ENCODE data around the gene BEND3. TPM values are rescaled to one million over a fixed set of nuclear protein-coding genes. Genes with fewer than 3 reads are reported as not detected.
"Not testable (repeated sequence)": the region's sequence is repeated elsewhere in the genome, so short reads cannot be mapped to it uniquely, and the experiment has no call there.

The BEND3 gene
- total RNA-seq (2014; rRNA removed; shearing (Covaris generic); ENCODE audit: low replicate concordance), result 6.2 and 7.7 TPM in 2 replicates

DNA sequence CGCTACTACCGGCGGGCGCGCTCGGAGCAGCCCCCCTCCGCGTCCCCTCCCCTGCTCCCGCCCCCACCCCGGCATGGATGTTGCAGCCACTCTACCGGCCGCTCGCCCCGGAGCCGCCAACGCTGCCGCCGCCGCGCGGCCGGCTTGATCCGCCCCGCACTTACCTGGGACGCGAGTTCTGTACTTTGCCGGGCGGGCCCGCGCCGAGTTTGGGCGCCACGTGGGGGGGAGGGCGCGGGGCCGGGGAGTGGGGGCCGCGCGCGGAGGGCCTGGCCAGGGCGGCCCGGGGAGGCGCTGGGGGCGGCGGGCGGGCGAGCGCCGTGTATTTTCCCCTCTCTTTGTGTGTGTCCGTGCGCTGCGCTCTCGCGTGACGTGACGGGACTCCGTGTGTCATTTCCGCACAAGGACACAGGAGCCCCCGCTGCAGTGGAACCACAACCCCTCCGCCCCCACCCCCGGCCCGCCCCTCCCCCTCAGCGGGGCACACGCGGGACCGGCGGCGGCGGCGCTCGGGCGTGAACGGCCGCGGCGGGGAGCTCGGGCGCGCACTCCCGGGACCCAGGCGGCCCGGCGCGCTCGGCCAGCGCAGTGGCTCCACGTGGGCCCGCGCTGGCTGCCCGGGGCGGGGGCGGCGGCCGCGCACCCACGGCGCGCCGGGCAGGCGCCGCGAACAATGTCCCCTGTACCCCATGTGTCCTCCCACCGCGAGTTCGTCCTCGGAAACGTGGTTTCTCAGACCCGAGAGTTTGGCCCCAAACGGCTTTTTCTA lies at the start of gene BEND3:
BEND3 (minus strand) TSS at position 590 of the 769 bp plus-strand sequence. CDS start 16,230 bp downstream, outside the sequence.
- Histone ChIP-seq H3K36me3 (ENCODE audit: insufficient read depth, low read length) (no peaks in the 10 kb centered on the region), H3K4me1 (ENCODE audit: low read length) (peaks cover 55% of the 10 kb centered on the region), H3K9me3 (ENCODE audit: low read length) (no peaks in the 10 kb centered on the region), H2AFZ (ENCODE audit: low read length) (peak within 1 kb of the TSS; percentile 86), H3K27ac (ENCODE audit: low read length) (peak within 1 kb of the TSS; percentile 95), H3K4me2 (ENCODE audit: low read depth, low read length, poor library complexity, severe bottlenecking) (peak within 1 kb of the TSS; percentile 98), H3K27me3 (ENCODE audit: low read length) (no peaks in the 10 kb centered on the region), H3K9me2 (replicated peaks; ENCODE audit: insufficient read depth, low read length) (no peaks in the 10 kb centered on the region), H3K79me2 (ENCODE audit: low read length) (peaks cover 30% of the 10 kb centered on the region), H4K20me1 (ENCODE audit: insufficient read depth, low read depth, low read length) (no peaks in the 10 kb centered on the region), H3K9ac (ENCODE audit: low read length) (peak within 1 kb of the TSS; percentile 93), H3K4me3 (ENCODE audit: low read length) (peak within 1 kb of the TSS; percentile 80)
- DNase-seq, result peak; percentile 78

DNA sequence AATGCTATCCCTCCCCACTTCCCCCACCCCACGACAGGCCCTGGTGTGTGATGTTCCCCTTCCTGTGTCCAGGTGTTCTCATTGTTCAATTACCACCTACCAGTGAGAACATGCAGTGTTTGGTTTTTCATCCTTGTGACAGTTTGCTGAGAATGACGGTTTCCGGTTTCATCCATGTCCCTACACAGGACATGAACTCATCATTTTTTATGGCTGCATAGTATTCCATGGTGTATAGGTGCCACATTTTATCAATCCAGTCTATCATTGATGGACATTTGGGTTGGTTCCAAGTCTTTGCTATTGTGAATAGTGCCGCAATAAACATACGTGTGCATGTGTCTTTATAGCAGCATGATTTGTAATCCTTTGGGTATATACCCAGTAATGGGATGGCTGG lies 49.0 kb upstream of the BEND3 start:
- H3K9me2 ChIP-seq (replicated peaks; ENCODE audit: insufficient read depth, low read length); H2AFZ ChIP-seq (ENCODE audit: low read length); H3K9ac ChIP-seq (ENCODE audit: low read length); H3K9me3 ChIP-seq (ENCODE audit: low read length); H3K4me2 ChIP-seq (ENCODE audit: low read depth, low read length, poor library complexity, severe bottlenecking); H3K36me3 ChIP-seq (ENCODE audit: insufficient read depth, low read length); H4K20me1 ChIP-seq (ENCODE audit: insufficient read depth, low read depth, low read length); DNase-seq; H3K27me3 ChIP-seq (ENCODE audit: low read length); H3K79me2 ChIP-seq (ENCODE audit: low read length); H3K27ac ChIP-seq (ENCODE audit: low read length); H3K4me3 ChIP-seq (ENCODE audit: low read length); H3K4me1 ChIP-seq (ENCODE audit: low read length): not testable (repeated sequence)

DNA sequence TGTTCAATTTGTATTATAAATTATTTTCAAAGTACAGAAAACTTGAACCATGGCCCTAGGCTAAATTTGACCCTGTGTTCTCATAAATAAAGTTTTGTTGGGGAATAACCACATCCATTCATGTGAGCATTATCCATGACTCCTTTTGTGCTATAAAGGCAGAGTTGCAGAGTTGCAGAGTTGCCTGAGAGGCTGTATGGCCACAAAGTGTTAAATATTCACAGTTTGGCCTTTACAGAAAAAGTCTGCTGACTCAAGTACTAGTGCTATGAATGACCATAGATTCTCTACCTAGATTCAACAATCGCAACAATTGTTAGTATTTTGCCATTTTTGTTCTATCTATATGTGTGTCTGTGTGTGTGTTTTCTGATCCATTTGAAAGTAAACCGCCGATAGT lies 46.2 kb upstream of the BEND3 start:
- Histone ChIP-seq H3K27ac (ENCODE audit: low read length) (no peak overlapping the region), H3K36me3 (ENCODE audit: insufficient read depth, low read length) (no peaks in the 10 kb centered on the region), H3K4me2 (ENCODE audit: low read depth, low read length, poor library complexity, severe bottlenecking) (no peak overlapping the region)

DNA sequence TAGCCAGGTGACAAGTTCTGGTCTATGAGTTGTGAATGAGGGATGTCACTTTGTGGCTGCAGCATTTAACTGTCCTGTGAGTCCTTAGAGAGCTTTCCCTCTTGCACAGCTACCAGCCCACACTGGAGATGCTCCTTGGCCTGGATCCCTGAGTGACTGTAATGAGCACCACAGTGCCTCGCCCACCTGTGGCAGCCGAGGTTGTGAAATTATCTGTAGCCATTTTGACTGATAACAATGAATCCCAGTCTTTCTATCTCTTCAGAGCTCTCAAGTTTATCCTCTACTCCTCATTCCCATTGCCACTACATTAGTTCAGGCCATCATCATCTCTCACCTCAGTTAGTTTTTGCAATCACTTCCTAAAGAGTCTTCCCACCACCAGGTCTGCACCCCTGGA lies 41.3 kb upstream of the BEND3 start:
- no peak for DNase-seq
- Histone ChIP-seq H3K27ac (ENCODE audit: low read length) (no peak overlapping the region), H3K79me2 (ENCODE audit: low read length) (no peaks in the 10 kb centered on the region), H3K36me3 (ENCODE audit: insufficient read depth, low read length) (no peaks in the 10 kb centered on the region), H3K4me2 (ENCODE audit: low read depth, low read length, poor library complexity, severe bottlenecking) (no peak overlapping the region), H3K9me2 (replicated peaks; ENCODE audit: insufficient read depth, low read length) (no peaks in the 10 kb centered on the region), H3K9me3 (ENCODE audit: low read length) (no peaks in the 10 kb centered on the region), H3K4me3 (ENCODE audit: low read length) (no peak overlapping the region), H3K4me1 (ENCODE audit: low read length) (peaks cover 14% of the 10 kb centered on the region), H3K9ac (ENCODE audit: low read length) (no peak overlapping the region), H4K20me1 (ENCODE audit: insufficient read depth, low read depth, low read length) (no peaks in the 10 kb centered on the region), H3K27me3 (ENCODE audit: low read length) (no peaks in the 10 kb centered on the region), H2AFZ (ENCODE audit: low read length) (no peak overlapping the region)

More for the DNA sequence above, 46.2 kb upstream of the BEND3 start:
- Histone ChIP-seq H3K27me3 (ENCODE audit: low read length) (no peaks in the 10 kb centered on the region), H3K9me2 (replicated peaks; ENCODE audit: insufficient read depth, low read length) (no peaks in the 10 kb centered on the region), H3K9ac (ENCODE audit: low read length) (no peak overlapping the region), H3K79me2 (ENCODE audit: low read length) (no peaks in the 10 kb centered on the region), H2AFZ (ENCODE audit: low read length) (no peak overlapping the region), H3K9me3 (ENCODE audit: low read length) (no peaks in the 10 kb centered on the region), H4K20me1 (ENCODE audit: insufficient read depth, low read depth, low read length) (no peaks in the 10 kb centered on the region), H3K4me3 (ENCODE audit: low read length) (no peak overlapping the region), H3K4me1 (ENCODE audit: low read length) (no peaks in the 10 kb centered on the region; the same call in 1 of the 2 replicates)
- no peak for DNase-seq

DNA sequence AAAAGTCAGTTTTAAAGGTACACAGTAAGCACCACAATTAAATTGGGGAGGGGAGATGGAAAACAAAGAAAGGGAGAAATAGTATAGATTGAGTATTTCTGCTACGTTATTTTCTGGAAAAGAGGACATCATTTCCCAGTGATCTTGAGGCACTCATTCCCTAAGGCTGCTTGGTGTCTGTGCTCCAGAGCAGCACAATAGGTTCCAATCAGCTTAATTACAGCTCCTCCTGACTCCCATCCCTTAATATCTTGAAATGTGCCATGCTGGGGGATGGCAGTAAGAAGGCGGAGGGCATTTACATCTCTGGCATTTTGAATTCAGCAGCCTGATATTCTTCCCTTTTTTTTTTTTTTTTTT lies 39.5 kb upstream of the BEND3 start:
- Histone ChIP-seq H4K20me1 (ENCODE audit: insufficient read depth, low read depth, low read length) (no peaks in the 10 kb centered on the region), H3K27ac (ENCODE audit: low read length) (no peak overlapping the region), H3K36me3 (ENCODE audit: insufficient read depth, low read length) (no peaks in the 10 kb centered on the region), H3K79me2 (ENCODE audit: low read length) (no peaks in the 10 kb centered on the region), H3K27me3 (ENCODE audit: low read length) (no peaks in the 10 kb centered on the region), H2AFZ (ENCODE audit: low read length) (no peak overlapping the region), H3K4me1 (ENCODE audit: low read length) (peaks cover 14% of the 10 kb centered on the region), H3K4me3 (ENCODE audit: low read length) (no peak overlapping the region), H3K9me2 (replicated peaks; ENCODE audit: insufficient read depth, low read length) (no peaks in the 10 kb centered on the region), H3K9ac (ENCODE audit: low read length) (no peak overlapping the region), H3K4me2 (ENCODE audit: low read depth, low read length, poor library complexity, severe bottlenecking) (no peak overlapping the region), H3K9me3 (ENCODE audit: low read length) (no peaks in the 10 kb centered on the region)
- no peak for DNase-seq

DNA sequence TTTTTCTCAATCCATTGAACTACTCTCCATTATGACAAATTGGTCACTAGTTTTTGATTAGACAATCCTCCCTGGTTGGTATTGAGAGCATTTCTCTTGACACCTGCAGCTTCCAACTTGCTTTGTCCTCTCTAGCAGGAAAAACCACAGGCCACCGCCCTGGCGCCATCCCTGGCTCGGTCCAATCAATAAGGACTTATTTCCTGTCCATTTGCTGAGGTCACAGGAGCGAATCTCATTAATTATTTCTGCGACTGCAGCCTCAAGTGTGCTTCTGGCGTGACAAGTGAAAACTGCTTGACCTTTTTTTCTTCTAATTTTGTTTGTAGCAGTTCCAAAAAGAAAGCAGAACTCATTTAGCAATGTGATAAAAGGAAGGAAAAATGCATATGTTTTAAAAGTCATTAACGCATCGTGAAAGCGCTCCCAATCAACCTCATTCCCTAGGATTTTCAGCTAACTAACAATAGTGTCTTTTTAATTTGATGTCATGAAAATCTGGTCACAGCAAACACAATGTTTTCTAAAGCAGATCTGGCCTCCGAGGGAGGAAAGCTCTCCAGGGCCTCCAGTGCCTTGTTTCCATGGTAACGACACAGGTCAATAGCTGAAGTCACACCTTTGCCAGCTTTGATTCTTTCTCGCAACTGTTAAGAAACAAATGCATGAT lies 39.0 kb upstream of the BEND3 start:
- Histone ChIP-seq H3K9me3 (ENCODE audit: low read length) (no peaks in the 10 kb centered on the region), H2AFZ (ENCODE audit: low read length) (no peak overlapping the region), H3K4me3 (ENCODE audit: low read length) (no peak overlapping the region), H3K79me2 (ENCODE audit: low read length) (no peaks in the 10 kb centered on the region), H3K27ac (ENCODE audit: low read length) (no peak overlapping the region), H3K36me3 (ENCODE audit: insufficient read depth, low read length) (no peaks in the 10 kb centered on the region), H4K20me1 (ENCODE audit: insufficient read depth, low read depth, low read length) (no peaks in the 10 kb centered on the region), H3K9ac (ENCODE audit: low read length) (no peak overlapping the region), H3K4me1 (ENCODE audit: low read length) (peaks cover 14% of the 10 kb centered on the region), H3K27me3 (ENCODE audit: low read length) (no peaks in the 10 kb centered on the region), H3K9me2 (replicated peaks; ENCODE audit: insufficient read depth, low read length) (no peaks in the 10 kb centered on the region), H3K4me2 (ENCODE audit: low read depth, low read length, poor library complexity, severe bottlenecking) (no peak overlapping the region)
- DNase-seq, result no peak

DNA sequence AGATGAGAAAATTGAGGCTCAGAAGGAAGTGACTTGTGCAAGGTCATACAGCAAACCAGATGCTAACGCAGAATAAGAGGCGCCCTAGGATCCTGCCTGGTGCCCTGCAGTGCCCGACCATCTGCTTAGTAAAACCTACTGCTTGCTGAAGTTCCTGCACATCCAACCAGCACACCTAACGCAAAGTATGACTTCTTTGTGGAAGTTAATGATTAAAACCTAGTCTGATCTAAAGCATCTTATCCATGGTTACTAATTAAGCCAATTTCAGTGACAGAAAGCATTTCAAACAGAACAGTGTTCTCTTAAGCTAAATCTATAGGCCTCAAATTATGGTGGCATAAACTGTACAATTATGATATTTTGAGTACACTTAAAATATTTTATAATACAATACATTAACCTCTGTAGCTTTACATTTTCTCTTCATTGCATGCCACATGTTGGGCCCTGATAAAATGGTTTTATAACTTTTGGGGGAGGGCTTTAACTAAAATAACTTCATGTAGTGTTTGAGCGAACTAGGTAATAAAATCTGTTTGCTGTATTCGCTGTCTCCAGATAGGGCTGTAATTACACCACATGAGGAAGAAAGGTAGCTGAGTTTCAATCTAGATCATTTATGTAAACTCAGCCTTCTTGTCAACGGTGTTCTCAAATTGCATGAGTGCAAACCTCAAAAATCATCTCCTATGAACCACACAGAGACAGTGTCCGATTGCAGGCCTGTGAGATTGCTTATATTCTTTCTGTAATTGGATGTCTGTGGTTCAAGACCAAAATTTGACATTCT lies 37.5 kb upstream of the BEND3 start:
- no peaks in the 10 kb centered on the region for H3K36me3 ChIP-seq (ENCODE audit: insufficient read depth, low read length)
- H3K4me3 ChIP-seq (ENCODE audit: low read length), result no peak overlapping the region
- no peak overlapping the region for H2AFZ ChIP-seq (ENCODE audit: low read length)
- no peaks in the 10 kb centered on the region for H3K9me2 ChIP-seq (replicated peaks; ENCODE audit: insufficient read depth, low read length)
- peaks cover 14% of the 10 kb centered on the region for H3K4me1 ChIP-seq (ENCODE audit: low read length)
- H3K4me2 ChIP-seq (ENCODE audit: low read depth, low read length, poor library complexity, severe bottlenecking), result no peak overlapping the region
- no peaks in the 10 kb centered on the region for H3K79me2 ChIP-seq (ENCODE audit: low read length)
- no peaks in the 10 kb centered on the region for H3K9me3 ChIP-seq (ENCODE audit: low read length)
- no peak for DNase-seq
- no peaks in the 10 kb centered on the region for H3K27me3 ChIP-seq (ENCODE audit: low read length)
- no peak overlapping the region for H3K27ac ChIP-seq (ENCODE audit: low read length)
- H3K9ac ChIP-seq (ENCODE audit: low read length), result no peak overlapping the region
- no peaks in the 10 kb centered on the region for H4K20me1 ChIP-seq (ENCODE audit: insufficient read depth, low read depth, low read length)

DNA sequence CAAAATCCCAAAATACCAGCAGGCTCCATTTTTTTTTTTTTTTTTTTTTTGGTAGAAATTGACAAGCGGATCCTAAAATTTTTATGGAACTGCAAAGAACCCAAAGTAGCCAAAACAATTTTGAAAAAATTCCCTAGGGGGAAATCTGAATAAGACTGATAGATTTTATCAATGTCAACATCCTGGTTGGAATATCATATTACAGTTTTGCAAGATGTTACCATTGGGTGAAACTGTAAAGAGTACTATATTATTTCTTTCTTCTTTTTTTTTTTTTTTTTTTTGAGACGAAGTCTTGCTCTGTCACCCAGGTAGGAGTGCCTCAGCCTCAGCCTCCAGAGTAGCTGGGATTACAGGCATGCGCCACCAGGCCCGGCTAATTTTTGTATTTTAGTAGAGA lies 29.4 kb upstream of the BEND3 start:
- Histone ChIP-seq H3K9ac (ENCODE audit: low read length) (no peak overlapping the region), H3K9me2 (replicated peaks; ENCODE audit: insufficient read depth, low read length) (no peaks in the 10 kb centered on the region), H2AFZ (ENCODE audit: low read length) (no peak overlapping the region), H3K27ac (ENCODE audit: low read length) (no peak overlapping the region), H3K4me3 (ENCODE audit: low read length) (no peak overlapping the region), H3K4me2 (ENCODE audit: low read depth, low read length, poor library complexity, severe bottlenecking) (no peak overlapping the region), H3K79me2 (ENCODE audit: low read length) (no peaks in the 10 kb centered on the region), H3K27me3 (ENCODE audit: low read length) (no peaks in the 10 kb centered on the region), H4K20me1 (ENCODE audit: insufficient read depth, low read depth, low read length) (no peaks in the 10 kb centered on the region), H3K9me3 (ENCODE audit: low read length) (no peaks in the 10 kb centered on the region), H3K4me1 (ENCODE audit: low read length) (peaks cover 12% of the 10 kb centered on the region), H3K36me3 (ENCODE audit: insufficient read depth, low read length) (no peaks in the 10 kb centered on the region)
- DNase-seq, result no peak

All from Karpas-422 (cell line).